SK-MEL-5 (cell line): ENCODE data around the gene PDX1. TPM values are rescaled to one million over a fixed set of nuclear protein-coding genes. Genes with fewer than 3 reads are reported as not detected.

ENCODE experiments used
- DNase-seq: peaks from one replicate; pipeline ENCODE4 v3.0.0-alpha.2; 2016; ENCODE audit warnings: low read depth, low spot score
- in situ Hi-C: cut with HindIII; loops from 2 replicates; pipeline ENCODE4 v1.10.0; 2016; ENCODE audit warnings: low sequenced_read_pairs, high pct_unique_total_duplicates, low pct_unique_long_range_greater_than_20kb
- polyA plus RNA-seq, 2 experiments: library from polyadenylated mRNA; depleted of rRNA; stranded (reverse); fragments of >200 nt; gene quantifications; 2 replicates each; pipeline ENCODE4 v1.2.3, GENCODE V29; 2015
- total RNA-seq: library from RNA; depleted of rRNA; stranded (reverse); fragments of >200 nt; shearing (Covaris generic); gene quantifications from 2 replicates; pipeline ENCODE4 v1.2.3, GENCODE V29; 2014; rRNA removed

The PDX1 gene
- not detected in 2 replicates for total RNA-seq
- polyA plus RNA-seq (2015; cell fraction: cytosol; rRNA removed), result not detected in 2 replicates
- polyA plus RNA-seq (2015; cell fraction: nucleus; rRNA removed), result not detected in 2 replicates

GRCh38 chr13:27919934-27920676, at the start of gene PDX1:
TSS of gene PDX1 (plus strand) at chr13:27920000. CDS start at chr13:27920139, 139 bp downstream.
- DNase-seq, result no peak
- in situ Hi-C loops, result no loop called here

- DNase-seq, result no peak
These were observed 41.5 kb upstream of the PDX1 start for GRCh38 chr13:27878274-27878673.

GRCh38 chr13:27889471-27889870, 30.3 kb upstream of the PDX1 start:
- no peak for DNase-seq
- in situ Hi-C loops, result no loop called here

More at GRCh38 chr13:27878274-27878673, 41.5 kb upstream of the PDX1 start:
- in situ Hi-C loops, result no loop called here

GRCh38 chr13:27896726-27897125, 23.1 kb upstream of the PDX1 start:
- in situ Hi-C loops, result no loop called here
- DNase-seq, result no peak

- no peak for DNase-seq
- in situ Hi-C loops, result no loop called here
These were observed 15.1 kb upstream of the PDX1 start for GRCh38 chr13:27904719-27905118.

GRCh38 chr13:27905650-27906049, 14.2 kb upstream of the PDX1 start:
- in situ Hi-C loops, result no loop called here
- no peak for DNase-seq

GRCh38 chr13:27907121-27907787, 12.5 kb upstream of the PDX1 start:
- no peak for DNase-seq
- in situ Hi-C loops, result no loop called here

- DNase-seq, result no peak
- in situ Hi-C loops, result no loop called here
These were observed 10.4 kb upstream of the PDX1 start for GRCh38 chr13:27909378-27909777.

GRCh38 chr13:27911521-27911920, 8.3 kb upstream of the PDX1 start:
- no peak for DNase-seq
- in situ Hi-C loops, result no loop called here

GRCh38 chr13:27913160-27913559, 6.6 kb upstream of the PDX1 start:
- in situ Hi-C loops, result no loop called here
- no peak for DNase-seq

GRCh38 chr13:27915301-27916207, 4.2 kb upstream of the PDX1 start:
- in situ Hi-C loops, result no loop called here
- DNase-seq, result no peak

- DNase-seq, result no peak
These were observed 2.5 kb upstream of the PDX1 start for GRCh38 chr13:27917121-27917947.

GRCh38 chr13:27918041-27918917, 1.5 kb upstream of the PDX1 start:
- DNase-seq, result no peak
- in situ Hi-C loops, result no loop called here

More at GRCh38 chr13:27917121-27917947, 2.5 kb upstream of the PDX1 start:
- in situ Hi-C loops, result no loop called here

- in situ Hi-C loops, result no loop called here
- no peak for DNase-seq
These were observed 712 bp upstream of the PDX1 start for GRCh38 chr13:27918918-27919658.

GRCh38 chr13:27919659-27919933, 204 bp upstream of the PDX1 start:
- no peak for DNase-seq
- in situ Hi-C loops, result no loop called here
